ENCODE data around the gene PPAN.

Gene PPAN

GRCh38 chr19:10110972-10111317 lies 4.8 kb downstream of the PPAN start:
- no peak for DNase-seq (ENCODE audit: low spot score)
- TF ChIP-seq, protein P1, sequence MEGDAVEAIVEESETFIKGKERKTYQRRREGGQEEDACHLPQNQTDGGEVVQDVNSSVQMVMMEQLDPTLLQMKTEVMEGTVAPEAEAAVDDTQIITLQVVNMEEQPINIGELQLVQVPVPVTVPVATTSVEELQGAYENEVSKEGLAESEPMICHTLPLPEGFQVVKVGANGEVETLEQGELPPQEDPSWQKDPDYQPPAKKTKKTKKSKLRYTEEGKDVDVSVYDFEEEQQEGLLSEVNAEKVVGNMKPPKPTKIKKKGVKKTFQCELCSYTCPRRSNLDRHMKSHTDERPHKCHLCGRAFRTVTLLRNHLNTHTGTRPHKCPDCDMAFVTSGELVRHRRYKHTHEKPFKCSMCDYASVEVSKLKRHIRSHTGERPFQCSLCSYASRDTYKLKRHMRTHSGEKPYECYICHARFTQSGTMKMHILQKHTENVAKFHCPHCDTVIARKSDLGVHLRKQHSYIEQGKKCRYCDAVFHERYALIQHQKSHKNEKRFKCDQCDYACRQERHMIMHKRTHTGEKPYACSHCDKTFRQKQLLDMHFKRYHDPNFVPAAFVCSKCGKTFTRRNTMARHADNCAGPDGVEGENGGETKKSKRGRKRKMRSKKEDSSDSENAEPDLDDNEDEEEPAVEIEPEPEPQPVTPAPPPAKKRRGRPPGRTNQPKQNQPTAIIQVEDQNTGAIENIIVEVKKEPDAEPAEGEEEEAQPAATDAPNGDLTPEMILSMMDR (IDR thresholded peaks at IDR 0.05; ENCODE audit: extremely low read depth, missing control alignments), result no peak

DNA sequence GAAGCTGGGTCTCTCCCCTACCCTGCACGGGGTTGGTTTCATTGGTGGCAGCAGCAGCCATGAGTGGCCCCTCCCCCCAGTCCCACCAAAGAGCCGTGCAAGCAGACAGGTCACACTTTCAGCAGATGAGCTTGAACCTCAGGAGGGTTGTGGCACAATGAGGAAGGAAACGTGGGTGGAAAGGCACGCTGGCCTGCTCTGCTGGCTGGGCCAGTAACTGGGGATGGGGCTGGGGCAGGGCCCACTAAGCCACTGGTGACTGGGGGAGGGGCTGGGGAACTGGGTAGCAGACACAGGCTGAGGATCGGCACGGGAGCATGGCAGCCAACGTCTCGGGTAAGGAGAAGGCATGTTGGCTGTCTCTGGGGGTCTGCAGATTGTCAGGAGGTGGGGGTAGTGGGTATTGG lies 5.2 kb downstream of the PPAN start, which contains the start of gene P2RY11:
P2RY11 (plus strand) TSS at position 289 of the 407 bp plus-strand sequence; CDS start at position 318, 29 bp downstream.
- TF ChIP-seq, protein P1 (IDR thresholded peaks at IDR 0.05; ENCODE audit: extremely low read depth, missing control alignments), result no peak
- DNase-seq (ENCODE audit: low spot score), result no peak

- TF ChIP-seq, protein P1 (IDR thresholded peaks at IDR 0.05; ENCODE audit: extremely low read depth, missing control alignments), result no peak
- DNase-seq (ENCODE audit: low spot score), result no peak
Measured at GRCh38 chr19:10112037-10112761, 6.0 kb downstream of the PPAN start.

- peak; percentile 71 for DNase-seq (ENCODE audit: low spot score)
- TF ChIP-seq, protein P1 (IDR thresholded peaks at IDR 0.05; ENCODE audit: extremely low read depth, missing control alignments), result peak; percentile 56
Measured at GRCh38 chr19:10112895-10113591, 6.9 kb downstream of the PPAN start.

DNA sequence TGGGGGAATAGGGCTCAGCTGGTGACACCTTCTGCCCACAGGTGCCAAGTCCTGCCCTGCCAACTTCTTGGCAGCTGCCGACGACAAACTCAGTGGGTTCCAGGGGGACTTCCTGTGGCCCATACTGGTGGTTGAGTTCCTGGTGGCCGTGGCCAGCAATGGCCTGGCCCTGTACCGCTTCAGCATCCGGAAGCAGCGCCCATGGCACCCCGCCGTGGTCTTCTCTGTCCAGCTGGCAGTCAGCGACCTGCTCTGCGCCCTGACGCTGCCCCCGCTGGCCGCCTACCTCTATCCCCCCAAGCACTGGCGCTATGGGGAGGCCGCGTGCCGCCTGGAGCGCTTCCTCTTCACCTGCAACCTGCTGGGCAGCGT lies 7.4 kb downstream of the PPAN start:
- DNase-seq (ENCODE audit: low spot score), result no peak

DNA sequence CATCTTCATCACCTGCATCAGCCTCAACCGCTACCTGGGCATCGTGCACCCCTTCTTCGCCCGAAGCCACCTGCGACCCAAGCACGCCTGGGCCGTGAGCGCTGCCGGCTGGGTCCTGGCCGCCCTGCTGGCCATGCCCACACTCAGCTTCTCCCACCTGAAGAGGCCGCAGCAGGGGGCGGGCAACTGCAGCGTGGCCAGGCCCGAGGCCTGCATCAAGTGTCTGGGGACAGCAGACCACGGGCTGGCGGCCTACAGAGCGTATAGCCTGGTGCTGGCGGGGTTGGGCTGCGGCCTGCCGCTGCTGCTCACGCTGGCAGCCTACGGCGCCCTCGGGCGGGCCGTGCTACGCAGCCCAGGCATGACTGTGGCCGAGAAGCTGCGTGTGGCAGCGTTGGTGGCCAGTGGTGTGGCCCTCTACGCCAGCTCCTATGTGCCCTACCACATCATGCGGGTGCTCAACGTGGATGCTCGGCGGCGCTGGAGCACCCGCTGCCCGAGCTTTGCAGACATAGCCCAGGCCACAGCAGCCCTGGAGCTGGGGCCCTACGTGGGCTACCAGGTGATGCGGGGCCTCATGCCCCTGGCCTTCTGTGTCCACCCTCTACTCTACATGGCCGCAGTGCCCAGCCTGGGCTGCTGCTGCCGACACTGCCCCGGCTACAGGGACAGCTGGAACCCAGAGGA lies 7.9 kb downstream of the PPAN start:
- TF ChIP-seq, protein P1 (IDR thresholded peaks at IDR 0.05; ENCODE audit: extremely low read depth, missing control alignments), result no peak
- no peak for DNase-seq (ENCODE audit: low spot score)

More for the DNA sequence above, 7.4 kb downstream of the PPAN start:
- TF ChIP-seq, protein P1 (IDR thresholded peaks at IDR 0.05; ENCODE audit: extremely low read depth, missing control alignments), result no peak

All from GM20000 (cell line).